ENCODE results near the gene VPS26C. TPM values are rescaled to one million over a fixed set of nuclear protein-coding genes. Genes with fewer than 3 reads are reported as not detected.

The VPS26C gene
- total RNA-seq, 1 experiment from 2014 or later, result 58.0 TPM

GRCh38 chr21:37281993-37282392 is 14.9 kb upstream of the VPS26C start:
- TF ChIP-seq, protein P1, sequence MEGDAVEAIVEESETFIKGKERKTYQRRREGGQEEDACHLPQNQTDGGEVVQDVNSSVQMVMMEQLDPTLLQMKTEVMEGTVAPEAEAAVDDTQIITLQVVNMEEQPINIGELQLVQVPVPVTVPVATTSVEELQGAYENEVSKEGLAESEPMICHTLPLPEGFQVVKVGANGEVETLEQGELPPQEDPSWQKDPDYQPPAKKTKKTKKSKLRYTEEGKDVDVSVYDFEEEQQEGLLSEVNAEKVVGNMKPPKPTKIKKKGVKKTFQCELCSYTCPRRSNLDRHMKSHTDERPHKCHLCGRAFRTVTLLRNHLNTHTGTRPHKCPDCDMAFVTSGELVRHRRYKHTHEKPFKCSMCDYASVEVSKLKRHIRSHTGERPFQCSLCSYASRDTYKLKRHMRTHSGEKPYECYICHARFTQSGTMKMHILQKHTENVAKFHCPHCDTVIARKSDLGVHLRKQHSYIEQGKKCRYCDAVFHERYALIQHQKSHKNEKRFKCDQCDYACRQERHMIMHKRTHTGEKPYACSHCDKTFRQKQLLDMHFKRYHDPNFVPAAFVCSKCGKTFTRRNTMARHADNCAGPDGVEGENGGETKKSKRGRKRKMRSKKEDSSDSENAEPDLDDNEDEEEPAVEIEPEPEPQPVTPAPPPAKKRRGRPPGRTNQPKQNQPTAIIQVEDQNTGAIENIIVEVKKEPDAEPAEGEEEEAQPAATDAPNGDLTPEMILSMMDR (conservative IDR thresholded peaks at IDR 0.05), result no peak
- Histone ChIP-seq H4K8ac (replicated peaks; ENCODE audit: insufficient read length, low read depth, low read length) (no peak overlapping the region), H2BK15ac (ENCODE audit: low read depth, low read length) (no peak overlapping the region), H3K4me2 (ENCODE audit: insufficient read depth, insufficient read length, low read length) (no peak overlapping the region), H3K9me3 (ENCODE audit: control insufficient read depth, low read depth, low read length) (no peaks in the 10 kb centered on the region), H3K23me2 (ENCODE audit: insufficient read length, low read depth, low read length, poor library complexity, severe bottlenecking) (no peaks in the 10 kb centered on the region), H3K56ac (ENCODE audit: insufficient read length, low read depth, low read length) (no peak overlapping the region), H3K9ac (ENCODE audit: extremely low read depth, insufficient read length, low read length) (no peak overlapping the region), H4K91ac (ENCODE audit: insufficient read length, low read depth, low read length) (no peak overlapping the region), H3K27me3 (ENCODE audit: insufficient read depth, low read length) (no peaks in the 10 kb centered on the region), H3K4me1 (ENCODE audit: insufficient read depth, low read length) (no peaks in the 10 kb centered on the region; the same call in 1 of the 2 replicates), H2BK120ac (ENCODE audit: low read depth, low read length, poor library complexity, severe bottlenecking) (no peak overlapping the region), H2BK5ac (ENCODE audit: insufficient read length, low read length) (no peak overlapping the region), H3K79me2 (ENCODE audit: insufficient read depth, low read length) (no peaks in the 10 kb centered on the region), H3K27ac (ENCODE audit: insufficient read length, low read depth, low read length) (no peak overlapping the region), H4K5ac (ENCODE audit: insufficient read length, low read depth, low read length) (no peak overlapping the region), H3K18ac (ENCODE audit: insufficient read length, low read depth, low read length) (no peak overlapping the region), H3K4ac (ENCODE audit: low read depth, low read length) (no peak overlapping the region), H2AK5ac (ENCODE audit: insufficient read length, low read length) (no peak overlapping the region), H3K23ac (ENCODE audit: insufficient read length, low read depth, low read length) (no peak overlapping the region), H2BK20ac (ENCODE audit: low read depth, low read length, poor library complexity, severe bottlenecking) (no peak overlapping the region), H3K14ac (ENCODE audit: insufficient read depth, low read length) (no peak overlapping the region), H2AFZ (ENCODE audit: low read length) (no peak overlapping the region), H4K20me1 (ENCODE audit: control insufficient read depth, insufficient read depth, insufficient read length) (no peaks in the 10 kb centered on the region), H3K79me1 (ENCODE audit: insufficient read depth, low read depth, low read length, poor library complexity, severe bottlenecking) (no peaks in the 10 kb centered on the region), H3T11ph (ENCODE audit: low read length) (no peak overlapping the region), H2BK12ac (ENCODE audit: insufficient read length, low read depth, low read length) (no peak overlapping the region)
- no CpG with 5 or more reads among the region's 16 CpGs for WGBS (ENCODE audit: extremely low coverage, insufficient read length, low lambda C conversion rate)
- Mint-ChIP-seq H3K4me3 (no peak overlapping the region; a peak in 1 of 5 replicates), H3K27ac (peak overlapping the region in 1 of 3 experiments; percentile 68; a peak in 1 of 7 replicates), H3K4me1 (peaks cover 11 to 13% of the 10 kb centered on the region in 2 experiments), H3K36me3 (ENCODE audit: insufficient read depth in 1 of 3, low read depth in 3 of 3) (peaks cover 0 to 6% (median 1%) of the 10 kb centered on the region in 3 experiments; a peak in 3 of 7 replicates), H3K27me3 (ENCODE audit: low read depth) (peaks cover 19% of the 10 kb centered on the region), H3K9me3 (peaks cover 2 to 4% of the 10 kb centered on the region in 2 experiments; a peak in 1 of 5 replicates)
- no peak for DNase-seq

Measured in H9 (cell line).